GM23338 (cell line): ENCODE measurements around the gene ANG. TPM values are rescaled to one million over a fixed set of nuclear protein-coding genes. Genes with fewer than 3 reads are reported as not detected.

Experiments used
- ATAC-seq: fragments of 200-7000 bp; cut with Tn5 transposase; 3 replicates; pipeline ENCODE4 v1.9.1; 2020
- DNase-seq: peaks from one replicate; pipeline ENCODE4 v3.0.0-alpha.2; 2015; ENCODE audit warnings: low spot score
- H2AFZ ChIP-seq: fragments of 200-600 bp; sonication (generic); 2 replicates; pipeline ENCODE4 v1.8.0; 2016; ENCODE audit warnings: antibody characterized with exemption, mild to moderate bottlenecking, moderate library complexity
- H3F3A ChIP-seq: fragments of 200-600 bp; sonication (generic); replicated peaks from 2 replicates; pipeline ENCODE4 v1.8.0; 2017; ENCODE audit warnings: antibody characterized with exemption, mixed run types, low read depth
- H3K27ac ChIP-seq: fragments of 200-600 bp; sonication (generic); 2 replicates; pipeline ENCODE4 v1.6.1; 2016; ENCODE audit warnings: low read depth
- H3K27me3 ChIP-seq: fragments of 200-600 bp; sonication (generic); 2 replicates; pipeline ENCODE4 v1.8.0; 2016; ENCODE audit warnings: mild to moderate bottlenecking, mixed run types, moderate library complexity; ENCODE audit not compliant: insufficient read depth
- H3K36me3 ChIP-seq: fragments of 200-600 bp; sonication (generic); 2 replicates; pipeline ENCODE4 v1.8.0; 2016; ENCODE audit warnings: mild to moderate bottlenecking; ENCODE audit not compliant: insufficient read depth
- H3K4me1 ChIP-seq: fragments of 200-600 bp; sonication (generic); 2 replicates; pipeline ENCODE4 v1.8.0; 2016; ENCODE audit warnings: mild to moderate bottlenecking, moderate library complexity; ENCODE audit not compliant: insufficient read depth
- H3K4me2 ChIP-seq: fragments of 200-600 bp; sonication (generic); 2 replicates; pipeline ENCODE4 v1.7.1; 2017; ENCODE audit warnings: mixed run types
- H3K4me3 ChIP-seq: fragments of 200-600 bp; sonication (generic); 2 replicates; pipeline ENCODE4 v1.6.1; 2016; ENCODE audit warnings: mixed run types
- H3K79me2 ChIP-seq: fragments of 200-600 bp; sonication (generic); replicated peaks from 2 replicates; pipeline ENCODE4 v1.8.0; 2017; ENCODE audit warnings: mild to moderate bottlenecking; ENCODE audit not compliant: insufficient read depth
- H3K9me2 ChIP-seq: fragments of 200-600 bp; sonication (generic); 2 replicates; pipeline ENCODE4 v1.8.0; 2017; ENCODE audit not compliant: insufficient read depth
- H4K20me1 ChIP-seq: fragments of 200-600 bp; sonication (generic); replicated peaks from 2 replicates; pipeline ENCODE4 v1.8.0; 2017; ENCODE audit warnings: mild to moderate bottlenecking; ENCODE audit not compliant: insufficient read depth
- H3K27ac Mint-ChIP-seq: 2 replicates; pipeline ENCODE4 v1.8.0; 2020; ENCODE audit warnings: inconsistent platforms, mild to moderate bottlenecking, moderate library complexity, mixed read lengths
- H3K27me3 Mint-ChIP-seq: 3 replicates; pipeline ENCODE4 v1.8.0; 2022; ENCODE audit warnings: low read depth, mild to moderate bottlenecking, moderate library complexity, mixed read lengths, inconsistent platforms; ENCODE audit not compliant: insufficient read depth, poor library complexity
- H3K36me3 Mint-ChIP-seq: 3 replicates; pipeline ENCODE4 v1.8.0; 2021; ENCODE audit warnings: low read depth, mild to moderate bottlenecking, inconsistent platforms, moderate library complexity, mixed read lengths
- H3K4me1 Mint-ChIP-seq: 3 replicates; pipeline ENCODE4 v1.8.0; 2020; ENCODE audit warnings: mild to moderate bottlenecking, inconsistent platforms, mixed read lengths
- H3K4me3 Mint-ChIP-seq: 3 replicates; pipeline ENCODE4 v1.8.0; 2021; ENCODE audit warnings: moderate library complexity, mild to moderate bottlenecking, inconsistent platforms, mixed read lengths
- H3K9me3 Mint-ChIP-seq: 3 replicates; pipeline ENCODE4 v1.8.0; 2020; ENCODE audit warnings: moderate library complexity, mild to moderate bottlenecking, inconsistent platforms, mixed read lengths
- CREB1 ChIP-seq: fragments of 250-450 bp; sonication (Bioruptor Pico); IDR thresholded peaks from 2 replicates; pipeline ENCODE4 v1.5.0; 2020; ENCODE audit warnings: low read depth, mild to moderate bottlenecking, moderate library complexity
- EZH2 ChIP-seq: fragments of 200-600 bp; sonication (generic); IDR thresholded peaks from one replicate; pipeline ENCODE4 v1.8.0; 2017; ENCODE audit warnings: antibody characterized with exemption, mild to moderate bottlenecking, low read depth; ENCODE audit not compliant: unreplicated experiment
- EZH2phosphoT487 ChIP-seq: fragments of 200-600 bp; sonication (generic); IDR thresholded peaks from one replicate; pipeline ENCODE4 v1.8.1; 2018; ENCODE audit warnings: antibody characterized with exemption; ENCODE audit not compliant: unreplicated experiment
- JUNB ChIP-seq: IDR thresholded peaks from one replicate; pipeline ENCODE4 v1.6.1; 2016; ENCODE audit warnings: antibody characterized with exemption; ENCODE audit not compliant: unreplicated experiment
- NANOG ChIP-seq: IDR thresholded peaks from 2 replicates; pipeline ENCODE4 v1.6.1; 2016; ENCODE audit warnings: antibody characterized with exemption, borderline replicate concordance
- REST ChIP-seq: IDR thresholded peaks from one replicate; pipeline ENCODE4 v1.6.1; 2018; ENCODE audit warnings: antibody characterized with exemption; ENCODE audit not compliant: unreplicated experiment
- STAT1 ChIP-seq: IDR thresholded peaks from one replicate; pipeline ENCODE4 v1.6.1; 2016; ENCODE audit warnings: antibody characterized with exemption; ENCODE audit not compliant: unreplicated experiment
- ZNF114 ChIP-seq: fragments of 250-450 bp; sonication (Bioruptor Pico); IDR thresholded peaks from 2 replicates; pipeline ENCODE4 v1.5.0; 2020; ENCODE audit warnings: mild to moderate bottlenecking, moderate library complexity
- ZNF462 ChIP-seq: fragments of 250-450 bp; sonication (Bioruptor Pico); IDR thresholded peaks from 2 replicates; pipeline ENCODE4 v1.5.0; 2020; ENCODE audit warnings: mild to moderate bottlenecking, moderate library complexity
- polyA plus RNA-seq: library from polyadenylated mRNA; unstranded; fragments of >200 nt; fragmentation: Nextera tagmentation; extraction: Ambion mirVana; gene quantifications from 2 replicates; pipeline ENCODE4 v1.2.1, GENCODE V29; 2016
- total RNA-seq: library from RNA; depleted of rRNA; stranded (reverse); fragments of >200 nt; shearing (Covaris generic); gene quantifications from 2 replicates; pipeline ENCODE4 v1.2.3, GENCODE V29; 2014
- TF ChIP-seq, protein P1 (sequence below): IDR thresholded peaks from 2 replicates; pipeline ENCODE4 v1.6.1; 2016; ENCODE audit warnings: antibody characterized with exemption

The ANG gene
- total and polyA plus RNA-seq, 2 experiments from 2014 or later, result 2.3 to 3.7 TPM

DNA sequence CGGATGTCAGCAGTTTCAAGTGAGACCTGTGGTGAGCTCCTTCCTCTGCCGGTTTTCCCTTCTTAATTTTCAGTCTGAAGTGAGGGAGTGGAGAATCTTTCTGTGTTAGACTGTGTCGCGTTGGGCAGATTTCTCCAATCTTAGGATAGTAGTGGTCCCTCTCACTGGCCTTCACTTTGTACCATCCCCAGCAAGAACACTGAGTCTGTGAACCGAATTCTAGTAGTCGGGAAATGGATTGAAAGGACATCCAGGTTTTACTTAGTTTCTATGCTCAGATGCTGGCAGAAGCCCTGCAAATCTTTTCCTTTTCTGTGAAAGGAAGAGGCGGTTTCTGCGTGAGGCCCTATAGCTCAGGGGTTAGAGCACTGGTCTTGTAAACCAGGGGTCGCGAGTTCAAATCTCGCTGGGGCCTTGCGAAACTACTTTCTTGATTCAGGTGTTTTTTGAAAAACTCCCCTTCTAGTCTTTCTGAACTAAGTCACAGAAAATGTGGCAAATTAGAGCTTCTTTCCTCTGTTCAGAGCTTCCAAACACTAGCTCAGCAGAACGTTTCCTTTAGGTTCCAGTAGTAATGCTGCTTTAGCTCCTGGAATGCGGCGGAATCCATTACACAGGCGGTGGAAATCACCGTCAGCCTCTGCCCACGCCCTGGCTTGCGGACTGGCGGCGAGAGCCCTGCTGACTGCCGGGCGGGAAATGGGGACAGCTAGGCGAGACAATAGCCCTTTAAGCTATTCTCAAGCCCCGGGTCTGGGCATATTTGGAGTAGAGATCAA is 7.0 kb upstream of the ANG start (continued):
- TF ChIP-seq ZNF462 (no peak), STAT1 (no peak)

- Mint-ChIP-seq H3K27ac (no peak overlapping the region), H3K36me3 (no peaks in the 10 kb centered on the region; the same call in 2 of the 3 replicates)
- H3K27me3 ChIP-seq, result no peaks in the 10 kb centered on the region
- TF ChIP-seq STAT1, result no peak
- TF ChIP-seq REST, result no peak
- no peak for TF ChIP-seq ZNF114 (CRISPR knock-in tag)
- no peak for TF ChIP-seq EZH2
- TF ChIP-seq CREB1 (CRISPR knock-in tag), result no peak
- TF ChIP-seq, protein P1, sequence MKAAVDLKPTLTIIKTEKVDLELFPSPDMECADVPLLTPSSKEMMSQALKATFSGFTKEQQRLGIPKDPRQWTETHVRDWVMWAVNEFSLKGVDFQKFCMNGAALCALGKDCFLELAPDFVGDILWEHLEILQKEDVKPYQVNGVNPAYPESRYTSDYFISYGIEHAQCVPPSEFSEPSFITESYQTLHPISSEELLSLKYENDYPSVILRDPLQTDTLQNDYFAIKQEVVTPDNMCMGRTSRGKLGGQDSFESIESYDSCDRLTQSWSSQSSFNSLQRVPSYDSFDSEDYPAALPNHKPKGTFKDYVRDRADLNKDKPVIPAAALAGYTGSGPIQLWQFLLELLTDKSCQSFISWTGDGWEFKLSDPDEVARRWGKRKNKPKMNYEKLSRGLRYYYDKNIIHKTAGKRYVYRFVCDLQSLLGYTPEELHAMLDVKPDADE, result no peak
- TF ChIP-seq NANOG, result no peak
- TF ChIP-seq JUNB, result no peak
- no peak for TF ChIP-seq EZH2phosphoT487
These were observed 6.5 kb upstream of the ANG start for GRCh38 chr14:20682127-20682434.

More at GRCh38 chr14:20682127-20682434, 6.5 kb upstream of the ANG start:
- Histone ChIP-seq H3K9me2 (no peaks in the 10 kb centered on the region), H2AFZ (peak overlapping the region; percentile 87), H3K36me3 (no peaks in the 10 kb centered on the region), H4K20me1 (no peaks in the 10 kb centered on the region), H3K27ac (peak overlapping the region; percentile 82), H3F3A (peaks cover 3% of the 10 kb centered on the region; the same call in 1 of the 2 replicates), H3K4me3 (peak overlapping the region; percentile 92), H3K79me2 (no peaks in the 10 kb centered on the region), H3K4me2 (peak overlapping the region; percentile 80), H3K4me1 (peaks cover 9% of the 10 kb centered on the region)
- H3K4me3 Mint-ChIP-seq, result no peak overlapping the region
- H3K27me3 Mint-ChIP-seq, result peaks cover 13% of the 10 kb centered on the region
- H3K9me3 Mint-ChIP-seq, result no peaks in the 10 kb centered on the region
- peaks cover 17% of the 10 kb centered on the region for H3K4me1 Mint-ChIP-seq
- ATAC-seq (no peak), DNase-seq (no peak)
